GM18858 (cell line): ENCODE results near the gene EGLN3.
"Not testable (repeated sequence)": the region's sequence is repeated elsewhere in the genome, so short reads cannot be mapped to it uniquely, and the experiment has no call there.

Experiments
- ATAC-seq: cut with Tn5 transposase; IDR thresholded peaks from one replicate; pipeline ENCODE4 v1.9.1; 2021; ENCODE audit not compliant: unreplicated experiment

The EGLN3 gene

GRCh38 chr14:33950320-33951182 is at the start of gene EGLN3:
Gene EGLN3 (minus strand): TSS chr14:33951074. CDS start chr14:33950752, 322 bp downstream.
- peak; percentile 71 for ATAC-seq

GRCh38 chr14:34000396-34000795 is 49.5 kb upstream of the EGLN3 start:
- ATAC-seq, result no peak

DNA sequence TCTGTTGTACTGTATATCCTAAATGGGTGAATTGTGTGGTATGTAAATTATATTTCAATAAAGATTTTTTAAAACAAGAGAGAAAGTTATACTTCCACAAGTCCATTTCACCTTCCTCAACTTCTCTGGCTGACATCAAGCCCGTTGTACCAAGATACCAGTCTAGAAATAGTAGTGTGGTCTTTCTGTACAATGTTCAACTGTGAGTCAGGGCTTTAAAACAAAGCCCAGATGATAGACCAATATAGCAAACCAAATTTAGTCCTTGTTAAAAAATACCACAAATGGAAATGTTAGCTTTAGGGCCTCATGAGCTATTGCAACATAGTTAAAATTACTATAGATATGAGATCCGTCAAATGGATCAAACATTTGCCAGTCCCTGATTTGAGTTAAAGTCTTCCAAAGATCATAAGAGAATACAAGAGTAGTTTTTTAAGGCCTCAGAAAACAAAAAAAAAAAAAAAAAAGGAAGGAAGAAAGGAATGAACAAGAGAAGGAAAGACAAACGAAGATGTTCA is 49.0 kb upstream of the EGLN3 start:
- ATAC-seq, result no peak

- ATAC-seq, result no peak
Measured at GRCh38 chr14:33997611-33998010, 46.7 kb upstream of the EGLN3 start.

DNA sequence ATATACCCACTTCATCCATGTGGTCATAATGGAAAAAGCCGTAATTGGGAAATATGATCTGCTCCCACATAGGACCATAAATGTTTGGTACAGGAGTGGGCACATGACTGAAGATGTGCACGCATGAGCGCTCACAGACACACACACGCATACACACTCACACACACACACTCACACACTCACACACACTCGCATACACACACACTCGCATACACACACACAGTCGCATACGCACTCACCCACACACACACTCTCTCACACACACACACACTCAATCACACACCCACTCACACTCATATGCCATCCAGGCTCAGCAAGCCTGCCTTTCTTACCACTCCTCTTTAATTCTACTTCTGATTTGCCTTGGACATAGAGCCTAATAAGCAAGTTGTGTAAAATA is 45.6 kb upstream of the EGLN3 start:
- ATAC-seq, result no peak

DNA sequence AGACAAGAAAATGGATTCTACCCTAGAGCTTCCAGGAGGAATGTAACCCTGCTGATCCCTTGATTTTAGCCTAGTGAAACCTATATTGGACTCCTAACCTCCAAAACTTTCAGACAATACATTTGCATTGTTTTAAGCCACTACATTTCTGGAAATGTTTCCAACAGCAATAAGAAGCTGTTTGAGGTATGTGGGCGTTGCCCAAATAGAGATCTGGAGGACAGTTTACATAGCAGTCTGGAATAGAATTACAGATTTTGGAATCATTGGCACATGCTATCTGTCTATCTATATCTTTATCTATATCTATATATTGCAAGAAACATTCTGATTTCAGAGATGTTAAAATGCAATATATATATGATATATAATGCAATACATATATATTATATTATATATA is 42.4 kb upstream of the EGLN3 start:
- ATAC-seq, result no peak

- ATAC-seq, result no peak
Measured at GRCh38 chr14:33992274-33993007, 41.6 kb upstream of the EGLN3 start.

DNA sequence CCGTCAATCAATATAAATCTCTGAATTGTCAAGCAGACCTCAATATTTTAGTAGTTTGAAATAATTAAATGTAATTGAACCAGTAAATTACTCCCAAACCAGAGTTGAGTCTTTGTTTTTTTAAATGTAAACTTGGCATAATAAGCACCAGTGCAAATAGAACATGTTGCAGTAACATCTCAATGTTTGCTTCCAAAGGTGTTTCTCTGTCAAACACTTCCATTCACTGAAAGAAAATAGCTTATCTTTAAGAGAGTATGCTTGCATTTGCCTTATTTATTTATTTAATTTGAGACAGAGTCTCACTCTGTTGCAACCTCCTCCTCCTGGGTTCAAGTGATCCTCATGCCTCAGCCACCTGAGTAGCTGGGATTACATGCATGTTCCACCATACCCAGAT is 39.9 kb upstream of the EGLN3 start:
- no peak for ATAC-seq

DNA sequence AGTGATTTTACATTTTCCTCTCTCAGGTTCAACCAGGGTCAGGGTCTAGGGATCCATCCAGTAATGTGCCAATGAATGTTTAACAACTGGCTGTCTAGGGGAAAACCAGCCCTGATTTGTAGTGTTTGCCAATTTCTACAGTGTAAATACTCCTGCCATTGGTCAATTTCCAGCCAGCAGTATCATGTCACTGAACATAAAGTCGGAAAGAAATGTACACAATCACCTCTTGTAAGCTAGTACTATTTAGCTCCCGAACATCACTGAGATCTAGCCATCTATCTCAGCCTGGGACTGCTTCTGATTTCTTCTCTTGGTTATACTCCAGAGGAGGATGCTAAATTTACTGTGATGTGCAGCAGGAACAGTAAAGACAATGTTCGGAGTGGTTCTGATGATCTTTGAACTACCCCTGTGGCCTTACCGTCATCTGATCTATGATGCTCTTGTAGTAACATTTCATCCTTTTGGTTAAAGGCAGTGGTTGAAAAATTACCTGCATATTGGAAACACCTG is 36.7 kb upstream of the EGLN3 start:
- ATAC-seq, result no peak

GRCh38 chr14:33986804-33987203 is 35.9 kb upstream of the EGLN3 start:
- ATAC-seq, result no peak

- ATAC-seq, result no peak
Measured at GRCh38 chr14:33985242-33985641, 34.4 kb upstream of the EGLN3 start.

GRCh38 chr14:33979613-33980276 is 28.9 kb upstream of the EGLN3 start:
- peak; percentile 61 for ATAC-seq

- ATAC-seq, result no peak
Measured at GRCh38 chr14:33978892-33979612, 28.2 kb upstream of the EGLN3 start.

DNA sequence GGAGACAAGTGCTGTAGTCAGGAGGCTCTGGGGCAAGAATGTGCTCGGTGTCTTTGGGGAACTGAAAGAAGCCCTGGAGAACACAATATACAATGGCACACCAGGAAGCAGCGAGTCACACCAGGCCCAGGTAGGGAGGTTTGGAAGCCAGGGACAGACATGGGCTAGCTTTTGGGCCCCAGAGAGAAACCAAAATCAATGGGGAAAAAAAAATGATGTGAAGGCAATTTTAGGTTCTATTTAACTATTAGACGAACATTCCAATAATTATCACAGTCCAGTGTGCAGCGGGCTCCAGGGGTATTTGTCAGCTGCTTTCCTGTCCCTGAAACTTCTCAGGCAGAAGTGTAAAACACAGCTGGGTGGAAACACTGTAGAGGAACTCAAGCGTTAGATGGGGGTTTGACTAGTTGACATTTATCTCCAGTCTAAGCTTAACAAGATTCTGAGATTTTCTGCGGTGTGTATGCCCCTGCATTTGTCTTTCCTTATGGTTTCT is 21.8 kb upstream of the EGLN3 start:
- ATAC-seq, result peak; percentile 63

GRCh38 chr14:33969846-33970245 is 19.0 kb upstream of the EGLN3 start:
- not testable (repeated sequence) for ATAC-seq

- no peak for ATAC-seq
Measured at GRCh38 chr14:33968722-33969121, 17.8 kb upstream of the EGLN3 start.

DNA sequence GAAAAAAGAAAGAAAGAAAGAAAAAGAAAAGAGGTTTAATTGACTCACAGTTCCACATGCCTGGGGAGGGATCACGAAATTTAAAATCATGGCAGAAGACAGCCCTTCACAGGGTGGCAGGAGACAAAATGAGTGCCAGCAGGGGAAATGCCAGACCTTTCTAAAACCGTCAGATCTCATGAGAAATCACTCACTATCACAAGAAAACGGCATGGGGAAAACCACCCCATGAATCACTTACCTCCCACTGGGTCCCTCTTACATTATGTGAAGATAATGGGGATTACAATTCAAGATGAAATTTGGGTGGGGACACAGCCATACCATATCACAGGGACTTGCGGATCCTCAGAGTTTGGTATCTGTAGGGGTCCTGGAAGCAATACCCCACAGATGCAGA is 16.3 kb upstream of the EGLN3 start:
- ATAC-seq, result no peak

DNA sequence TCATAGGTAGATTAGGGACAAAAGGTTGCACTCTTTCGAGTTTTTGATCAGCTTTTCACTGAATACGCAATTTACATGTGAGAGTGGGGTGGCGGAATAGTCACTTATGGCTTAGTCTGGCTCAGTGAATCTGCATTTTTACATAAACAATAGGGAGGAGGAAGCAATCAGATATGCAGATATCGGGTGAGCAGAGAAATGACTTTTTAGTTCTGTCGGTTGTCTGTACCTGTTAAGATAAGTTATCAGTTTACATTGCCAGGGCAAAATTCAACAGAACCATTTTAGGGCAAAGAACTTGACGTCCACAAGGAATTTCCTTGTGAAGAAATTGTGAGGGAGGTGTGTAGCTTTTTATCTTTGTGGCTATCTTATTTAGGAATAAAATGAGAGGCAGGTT is 15.4 kb upstream of the EGLN3 start:
- ATAC-seq, result no peak

DNA sequence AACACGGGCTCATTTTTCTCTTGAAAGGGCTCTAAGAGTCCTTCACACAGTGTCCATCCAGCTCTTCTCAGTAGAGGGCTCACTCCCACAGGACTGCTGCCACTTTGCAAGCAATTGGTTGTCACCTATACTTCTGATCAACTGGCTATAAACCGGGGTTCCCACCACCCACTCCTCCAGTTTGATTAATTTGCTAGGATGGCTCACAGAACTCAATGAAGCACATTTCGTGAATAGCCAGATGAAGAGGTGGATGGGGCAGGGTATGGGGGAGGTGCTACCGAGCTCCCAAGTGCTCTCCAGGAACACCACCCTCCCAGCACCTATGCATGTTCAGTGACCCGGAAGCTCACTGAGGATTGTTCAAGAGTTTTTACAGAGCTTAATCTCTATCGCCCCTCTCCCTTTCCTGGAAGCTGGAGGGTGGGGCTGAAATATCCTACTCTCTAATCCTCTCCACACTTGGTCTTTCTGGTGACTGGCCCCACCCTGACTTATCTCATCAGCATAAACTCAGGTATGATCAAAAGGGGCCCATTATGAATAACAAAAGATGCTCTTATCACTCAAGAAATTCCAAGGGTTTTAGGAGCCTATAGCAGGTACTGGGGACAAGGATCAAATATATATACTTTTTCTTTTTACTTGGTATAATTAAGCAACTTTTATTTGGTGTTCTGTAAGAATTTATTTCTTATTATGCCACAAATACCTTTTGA is 13.9 kb upstream of the EGLN3 start:
- no peak for ATAC-seq

DNA sequence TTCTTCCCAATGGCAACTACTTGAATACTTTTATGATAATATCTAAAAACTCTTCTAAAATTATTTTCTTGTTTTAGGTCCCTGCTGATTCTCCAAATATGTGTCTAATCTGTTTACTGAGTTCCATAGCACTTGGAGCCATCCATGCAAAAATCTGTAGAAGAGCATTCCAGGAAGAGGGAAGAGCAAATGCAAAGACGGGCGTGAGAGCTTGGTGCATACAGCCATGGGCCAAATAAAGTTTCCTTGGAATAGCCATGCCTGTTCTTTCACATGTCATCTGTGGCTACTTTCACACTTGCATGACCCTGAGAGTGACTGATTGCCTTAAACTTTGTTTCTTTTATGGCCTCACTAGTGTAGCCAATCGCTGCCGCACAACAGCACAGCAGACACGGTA is 13.0 kb upstream of the EGLN3 start:
- no peak for ATAC-seq
